B cell (primary cell): ENCODE data around the gene ELOB. TPM values are rescaled to one million over a fixed set of nuclear protein-coding genes. Genes with fewer than 3 reads are reported as not detected.

Experiments used
- ATAC-seq: fragments of 200-7000 bp; cut with Tn5 transposase; one replicate; pipeline ENCODE4 v1.10.0; 2021; ENCODE audit warnings: low read depth, mild to moderate bottlenecking, moderate number of reproducible peaks, moderate library complexity
- CTCF ChIA-PET: fragments of 350-600 bp; sonication (Branson Sonifier 250); formaldehyde crosslinking; loops from one replicate; lab custom pipeline; 2021; ENCODE audit warnings: antibody characterized with exemption, inconsistent platforms; lab: Charles Lee
- POLR2A ChIA-PET: fragments of 350-600 bp; sonication (Branson Sonifier 250); formaldehyde crosslinking; loops from one replicate; lab custom pipeline; 2021; ENCODE audit warnings: antibody characterized with exemption; lab: Charles Lee
- DNase-seq: peaks from one replicate; pipeline ENCODE4 v3.0.0; 2013
- H2AFZ ChIP-seq: 2 replicates; pipeline ENCODE4 v1.6.1; 2012; ENCODE audit warnings: mild to moderate bottlenecking, low read depth, low read length; ENCODE audit not compliant: insufficient read depth, poor library complexity, severe bottlenecking
- H3K27ac ChIP-seq, 2 donors: 1 replicate in 1 of 2; 2 replicates in 1 of 2; pipeline ENCODE4 v1.5.1; 2012 to 2013; ENCODE audit warnings: low read length in 2 of 2, mild to moderate bottlenecking in 2 of 2, moderate library complexity in 1 of 2
- H3K27me3 ChIP-seq, 4 experiments: fragments of 200-600 bp in 1 of 4; sonication (generic) in 1 of 4; replicated peaks in 1 of 4; 1 replicate in 2 of 4; 2 replicates in 2 of 4; pipeline versions ENCODE4 v1.6.1 to v1.7.0; 2013 to 2016; ENCODE audit warnings: low read length in 3 of 4, mild to moderate bottlenecking in 2 of 4, mixed read lengths in 1 of 4, moderate library complexity in 1 of 4; ENCODE audit not compliant: insufficient read depth in 4 of 4, control insufficient read depth in 3 of 4; ENCODE audit errors: control extremely low read depth in 1 of 4
- H3K36me3 ChIP-seq, 2 experiments: replicated peaks in 1 of 2; 1 replicate in 1 of 2; 2 replicates in 1 of 2; pipeline versions ENCODE4 v1.6.1 to v1.7.1; 2013; ENCODE audit warnings: low read length in 1 of 2; ENCODE audit not compliant: insufficient read depth in 2 of 2, control insufficient read depth in 1 of 2; ENCODE audit errors: control extremely low read depth in 1 of 2, extremely low read depth in 1 of 2
- H3K4me1 ChIP-seq, 2 donors: fragments of 200-600 bp in 1 of 2; sonication (generic) in 1 of 2; 1 replicate in 1 of 2; 2 replicates in 1 of 2; pipeline versions ENCODE4 v1.5.1 to v1.6.1; 2013 to 2017; ENCODE audit warnings: low read length in 2 of 2; ENCODE audit not compliant: control insufficient read depth in 2 of 2, insufficient read depth in 2 of 2
- H3K4me2 ChIP-seq: replicated peaks from 2 replicates; pipeline ENCODE3; 2012; ENCODE audit warnings: mild to moderate bottlenecking, low read depth, low read length; ENCODE audit not compliant: poor library complexity, severe bottlenecking
- H3K4me3 ChIP-seq, 5 experiments: fragments of 200-600 bp in 1 of 5; sonication (generic) in 1 of 5; 1 replicate in 3 of 5; 2 replicates in 2 of 5; pipeline versions ENCODE4 v1.5.1 to v1.7.0; 2011 to 2016; ENCODE audit warnings: low read length in 4 of 5, mild to moderate bottlenecking in 4 of 5, low read depth in 2 of 5, control low read depth in 1 of 5, moderate library complexity in 1 of 5; ENCODE audit not compliant: insufficient read depth in 1 of 5; ENCODE audit errors: control extremely low read depth in 1 of 5, extremely low read depth in 1 of 5
- H3K79me2 ChIP-seq: fragments of 200-600 bp; sonication (generic); one replicate; pipeline ENCODE4 v1.6.0; 2016; ENCODE audit warnings: low read length; ENCODE audit not compliant: control insufficient read depth, insufficient read depth
- H3K9ac ChIP-seq: fragments of 200-600 bp; sonication (generic); 2 replicates; pipeline ENCODE4 v1.6.1; 2017; ENCODE audit warnings: mild to moderate bottlenecking, low read length, moderate library complexity
- H3K9me3 ChIP-seq, 3 donors: one replicate each; pipeline versions ENCODE4 v1.6.1 to v1.7.1; 2013; ENCODE audit warnings: low read length in 2 of 3; ENCODE audit not compliant: control insufficient read depth in 2 of 3, insufficient read depth in 1 of 3; ENCODE audit errors: control extremely low read depth in 1 of 3
- H4K20me1 ChIP-seq: 2 replicates; pipeline ENCODE4 v1.6.0; 2012; ENCODE audit warnings: mild to moderate bottlenecking, low read length; ENCODE audit not compliant: insufficient read depth, control insufficient read depth, poor library complexity, severe bottlenecking
- H3K27ac Mint-ChIP-seq: one replicate; pipeline ENCODE4 v1.8.0; 2021; ENCODE audit warnings: mixed read lengths
- H3K27me3 Mint-ChIP-seq: one replicate; pipeline ENCODE4 v1.8.0; 2021; ENCODE audit warnings: mixed read lengths
- H3K4me1 Mint-ChIP-seq: one replicate; pipeline ENCODE4 v1.8.0; 2021; ENCODE audit warnings: mixed read lengths
- H3K4me3 Mint-ChIP-seq: one replicate; pipeline ENCODE4 v1.8.0; 2021; ENCODE audit warnings: mixed read lengths
- H3K9me3 Mint-ChIP-seq: one replicate; pipeline ENCODE4 v1.8.0; 2022; ENCODE audit warnings: mixed read lengths; ENCODE audit not compliant: insufficient read depth
- EZH2 ChIP-seq: IDR thresholded peaks from 2 replicates; pipeline ENCODE4 v1.6.1; 2012; ENCODE audit warnings: borderline replicate concordance, low read depth, mild to moderate bottlenecking, moderate library complexity, low read length; ENCODE audit not compliant: insufficient read depth, poor library complexity, severe bottlenecking
- WGBS: methylation state at CpG from one replicate; pipeline ENCODE4 v1.1.5; 2013; ENCODE audit warnings: missing lambda C conversion rate; ENCODE audit not compliant: insufficient coverage; 5-methylcytosine and 5-hydroxymethylcytosine counted together
- intact Hi-C: fragments of 100-400 bp; cut with micrococcal nuclease; formaldehyde crosslinking; loops from one replicate; pipeline ENCODE4 v1.10.0; 2022
- polyA plus RNA-seq: library from polyadenylated mRNA; depleted of rRNA; stranded (reverse); fragments of >200 nt; gene quantifications from 2 replicates; pipeline ENCODE4 v1.2.3, GENCODE V29; 2012
- total RNA-seq, 2 donors: library from RNA; stranded (reverse); fragments of 120-200 nt in 1 of 2; gene quantifications; 1 replicate in 1 of 2; 2 replicates in 1 of 2; pipeline versions ENCODE4 v1.2.3 to v1.2.4, GENCODE V29; 2013 to 2022
- TF ChIP-seq, protein P1 (sequence below): fragments of 200-600 bp; IDR thresholded peaks from one replicate; pipeline ENCODE4 v1.8.0; 2022; ENCODE audit warnings: antibody characterized with exemption, mild to moderate bottlenecking

Gene ELOB
- total and polyA plus RNA-seq, 2 donors (not counting 1 experiment from before 2014, with no cell fraction given), result 93.1 to 136 TPM

DNA sequence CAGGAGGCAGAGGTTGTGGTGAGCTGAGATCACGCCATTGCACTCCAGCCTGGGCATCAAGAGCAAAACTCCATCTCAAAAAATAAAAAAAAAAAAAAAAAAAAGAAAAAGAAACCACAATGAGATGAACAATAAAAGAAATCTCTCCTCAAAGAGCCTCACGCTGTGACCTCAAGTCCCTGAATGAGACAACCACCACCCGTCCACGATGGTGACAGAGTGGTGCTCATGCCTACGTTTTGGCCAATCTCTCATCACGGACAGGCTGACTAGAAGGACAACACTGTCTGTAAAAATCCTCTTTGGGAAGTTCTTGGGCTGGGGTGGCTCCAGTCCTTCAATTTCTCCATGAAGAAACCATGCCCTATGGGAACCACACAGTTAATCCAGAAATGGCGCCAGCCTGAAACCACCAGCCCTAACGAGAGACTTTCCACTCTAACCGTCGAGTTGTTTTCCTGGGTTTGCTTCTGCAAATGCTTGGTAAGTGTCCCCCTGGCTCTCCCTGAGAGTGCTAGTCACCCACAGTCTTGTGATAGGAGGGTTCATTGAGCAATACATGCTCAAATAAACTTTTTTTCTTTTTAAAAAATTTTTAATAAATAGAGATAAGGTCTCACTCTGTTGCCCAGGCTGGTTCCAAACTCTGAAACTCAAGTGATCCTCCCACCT lies 42.1 kb downstream of the ELOB start:
- H3K4me3 ChIP-seq, result no peak overlapping the region
- H3K9me3 Mint-ChIP-seq, result no peaks in the 10 kb centered on the region
- DNase-seq (no peak), ATAC-seq (no peak)
- no peaks in the 10 kb centered on the region for H3K79me2 ChIP-seq
- no peak overlapping the region for H3K4me2 ChIP-seq
- H3K27me3 ChIP-seq, result peaks cover 0 to 6% (median 0%) of the 10 kb centered on the region in 4 experiments
- POLR2A ChIA-PET, result no interaction called here
- H3K9ac ChIP-seq, result no peak overlapping the region
- intact Hi-C loops, result no loop called here
- H3K4me1 Mint-ChIP-seq, result no peaks in the 10 kb centered on the region
- H4K20me1 ChIP-seq, result no peaks in the 10 kb centered on the region
- no peak overlapping the region for H3K27ac Mint-ChIP-seq
- TF ChIP-seq EZH2, result no peak
- TF ChIP-seq, protein P1, sequence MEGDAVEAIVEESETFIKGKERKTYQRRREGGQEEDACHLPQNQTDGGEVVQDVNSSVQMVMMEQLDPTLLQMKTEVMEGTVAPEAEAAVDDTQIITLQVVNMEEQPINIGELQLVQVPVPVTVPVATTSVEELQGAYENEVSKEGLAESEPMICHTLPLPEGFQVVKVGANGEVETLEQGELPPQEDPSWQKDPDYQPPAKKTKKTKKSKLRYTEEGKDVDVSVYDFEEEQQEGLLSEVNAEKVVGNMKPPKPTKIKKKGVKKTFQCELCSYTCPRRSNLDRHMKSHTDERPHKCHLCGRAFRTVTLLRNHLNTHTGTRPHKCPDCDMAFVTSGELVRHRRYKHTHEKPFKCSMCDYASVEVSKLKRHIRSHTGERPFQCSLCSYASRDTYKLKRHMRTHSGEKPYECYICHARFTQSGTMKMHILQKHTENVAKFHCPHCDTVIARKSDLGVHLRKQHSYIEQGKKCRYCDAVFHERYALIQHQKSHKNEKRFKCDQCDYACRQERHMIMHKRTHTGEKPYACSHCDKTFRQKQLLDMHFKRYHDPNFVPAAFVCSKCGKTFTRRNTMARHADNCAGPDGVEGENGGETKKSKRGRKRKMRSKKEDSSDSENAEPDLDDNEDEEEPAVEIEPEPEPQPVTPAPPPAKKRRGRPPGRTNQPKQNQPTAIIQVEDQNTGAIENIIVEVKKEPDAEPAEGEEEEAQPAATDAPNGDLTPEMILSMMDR, result no peak
- H3K27me3 Mint-ChIP-seq, result peaks cover 6% of the 10 kb centered on the region
- H3K4me3 Mint-ChIP-seq, result no peak overlapping the region
- no peaks in the 10 kb centered on the region for H3K36me3 ChIP-seq
- WGBS, result 88% methylated on average over 6 of the region's 10 CpGs
- no peak overlapping the region for H3K27ac ChIP-seq
- no peak overlapping the region for H2AFZ ChIP-seq
- CTCF ChIA-PET, result no interaction called here
- no peaks in the 10 kb centered on the region for H3K9me3 ChIP-seq
- H3K4me1 ChIP-seq, result no peaks in the 10 kb centered on the region

- CTCF ChIA-PET, result no interaction called here
- TF ChIP-seq, protein P1, result no peak
- no peak for TF ChIP-seq EZH2
- no peaks in the 10 kb centered on the region for H3K4me1 Mint-ChIP-seq
Observed at GRCh38 chr16:2728034-2728433, 49.0 kb downstream of the ELOB start.

More at GRCh38 chr16:2728034-2728433, 49.0 kb downstream of the ELOB start:
- Histone ChIP-seq H2AFZ (no peak overlapping the region), H3K9me3 (no peaks in the 10 kb centered on the region), H4K20me1 (no peaks in the 10 kb centered on the region), H3K27me3 (peaks cover 0 to 12% (median 4%) of the 10 kb centered on the region in 4 experiments), H3K79me2 (no peaks in the 10 kb centered on the region), H3K27ac (no peak overlapping the region), H3K9ac (no peak overlapping the region), H3K4me3 (no peak overlapping the region), H3K36me3 (no peaks in the 10 kb centered on the region), H3K4me2 (no peak overlapping the region), H3K4me1 (no peaks in the 10 kb centered on the region)
- intact Hi-C loops, result no loop called here
- Mint-ChIP-seq H3K9me3 (no peaks in the 10 kb centered on the region), H3K27ac (no peak overlapping the region), H3K4me3 (no peak overlapping the region), H3K27me3 (peaks cover 15% of the 10 kb centered on the region)
- ATAC-seq (no peak), DNase-seq (no peak)
- WGBS, result no CpG with 5 or more reads among the region's 7 CpGs
- POLR2A ChIA-PET, result no interaction called here
